HG03103 (cell line): ENCODE measurements around the gene KCNJ18.
"Not testable (repeated sequence)": the region's sequence is repeated elsewhere in the genome, so short reads cannot be mapped to it uniquely, and the experiment has no call there.

Source experiments
- ATAC-seq: cut with Tn5 transposase; IDR thresholded peaks from one replicate; pipeline ENCODE4 v1.9.1; 2021; ENCODE audit warnings: low read depth; ENCODE audit not compliant: unreplicated experiment

KCNJ18 gene

DNA sequence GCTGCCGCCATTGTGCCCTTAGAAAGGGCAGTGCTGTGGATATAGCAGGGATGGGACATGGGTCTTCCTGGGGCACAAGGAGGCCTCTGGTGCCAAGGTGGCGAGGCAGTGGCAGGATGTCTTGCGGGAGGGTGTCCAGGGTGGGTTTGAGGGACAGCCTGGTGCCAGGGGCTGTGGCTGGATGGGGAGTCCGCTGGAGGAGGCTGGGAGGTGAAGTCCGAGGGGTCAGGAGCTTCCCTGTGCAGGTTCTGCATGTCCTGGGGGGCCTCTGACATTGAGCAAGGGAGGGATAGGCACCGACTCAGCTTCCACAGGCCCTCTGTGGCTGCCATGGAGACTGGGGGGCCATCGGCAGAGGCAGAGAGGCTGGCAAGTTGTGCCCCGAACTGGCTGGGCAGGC, 9.7 kb downstream of the KCNJ18 start:
- not testable (repeated sequence) for ATAC-seq

DNA sequence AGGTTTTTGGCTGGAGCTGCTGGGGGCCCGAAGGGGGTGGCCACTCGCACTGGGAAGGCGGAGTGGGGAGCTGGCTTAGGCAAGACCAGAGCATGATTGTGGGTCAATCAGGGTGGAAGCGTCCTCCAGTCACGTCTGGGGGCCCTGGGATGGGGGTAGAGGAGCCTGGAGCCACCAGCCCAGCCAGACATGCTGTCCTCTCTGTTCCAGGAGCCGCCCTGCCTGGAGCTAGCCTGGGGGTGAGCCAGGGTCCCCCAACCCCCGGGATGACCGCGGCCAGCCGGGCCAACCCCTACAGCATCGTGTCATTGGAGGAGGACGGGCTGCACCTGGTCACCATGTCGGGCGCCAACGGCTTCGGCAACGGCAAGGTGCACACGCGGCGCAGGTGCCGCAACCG, 10.2 kb downstream of the KCNJ18 start:
- ATAC-seq: not testable (repeated sequence)

- not testable (repeated sequence) for ATAC-seq
Measured at GRCh38 chr17:21702940-21703640, 10.8 kb downstream of the KCNJ18 start.

- not testable (repeated sequence) for ATAC-seq
Measured at GRCh38 chr17:21703891-21704872, 11.9 kb downstream of the KCNJ18 start.

- no peak for ATAC-seq
Measured at GRCh38 chr17:21705021-21705601, 12.8 kb downstream of the KCNJ18 start.

DNA sequence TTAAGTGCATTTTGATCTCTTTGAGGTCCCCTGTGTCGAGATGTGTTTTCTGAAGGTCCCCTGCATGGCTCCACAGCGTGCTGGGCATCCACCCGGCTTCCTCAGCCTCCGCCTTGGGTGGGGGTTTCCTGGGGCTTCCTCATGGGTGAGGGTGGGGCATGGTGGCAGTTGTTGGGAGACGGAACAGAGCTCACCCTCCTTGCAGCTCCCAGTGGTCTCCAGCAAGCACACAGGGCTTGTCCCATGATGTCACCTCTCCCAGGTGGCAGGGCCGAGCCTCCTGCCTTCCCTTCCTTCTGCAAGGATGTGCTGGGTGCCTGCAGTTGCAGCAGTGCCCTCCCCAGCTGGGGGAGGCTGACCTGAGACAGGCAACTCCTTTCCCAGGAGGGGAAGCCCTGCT, 13.4 kb downstream of the KCNJ18 start:
- ATAC-seq: not testable (repeated sequence)

GRCh38 chr17:21706546-21706945, 14.2 kb downstream of the KCNJ18 start:
- not testable (repeated sequence) for ATAC-seq

- ATAC-seq: not testable (repeated sequence)
Measured at GRCh38 chr17:21707131-21707530, 14.8 kb downstream of the KCNJ18 start.

DNA sequence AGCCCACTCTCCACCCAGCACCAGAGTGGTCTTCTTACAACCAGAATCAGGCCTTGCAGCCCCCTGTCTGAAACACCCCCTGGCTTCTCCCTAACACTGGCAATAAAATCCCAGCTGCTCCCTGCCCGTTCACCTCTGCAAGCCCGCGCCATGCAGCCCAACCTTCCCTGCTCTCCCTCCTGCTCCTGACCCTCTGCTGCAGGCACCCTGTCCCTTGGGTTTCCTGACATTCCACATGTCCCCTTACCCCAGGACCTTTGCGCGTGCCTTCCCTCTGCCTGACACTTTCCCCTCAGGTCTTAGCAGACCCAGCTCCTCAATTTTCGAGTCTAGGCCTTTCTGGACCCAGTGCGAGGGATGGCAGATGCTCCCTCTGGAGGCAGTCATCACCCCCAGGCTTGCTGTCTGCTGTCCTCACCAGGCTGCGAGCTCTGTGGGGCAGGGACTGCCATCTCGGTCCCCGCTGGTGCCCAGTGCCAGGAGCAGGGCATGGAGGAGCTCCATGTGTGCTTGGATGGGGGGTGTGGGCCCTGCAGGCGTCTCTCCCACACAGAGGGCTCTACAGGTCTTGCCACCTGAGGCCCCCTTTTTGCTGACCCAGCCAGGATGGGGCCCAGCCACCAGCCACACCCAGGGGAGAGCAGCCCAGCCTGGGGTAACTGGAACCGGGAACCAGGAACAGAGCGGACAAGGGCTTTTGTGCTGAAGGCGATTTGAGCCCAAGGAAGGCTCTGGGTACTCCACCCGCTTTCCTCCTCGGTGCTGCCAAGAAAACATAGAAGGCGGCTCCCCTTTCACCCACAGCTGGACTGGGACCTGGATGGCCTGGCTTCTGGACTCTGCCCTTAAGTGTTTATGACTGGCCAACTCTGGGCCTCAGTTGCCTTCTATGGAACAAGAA, 15.6 kb downstream of the KCNJ18 start:
- not testable (repeated sequence) for ATAC-seq

GRCh38 chr17:21708612-21709535, 16.6 kb downstream of the KCNJ18 start:
- ATAC-seq: not testable (repeated sequence)

DNA sequence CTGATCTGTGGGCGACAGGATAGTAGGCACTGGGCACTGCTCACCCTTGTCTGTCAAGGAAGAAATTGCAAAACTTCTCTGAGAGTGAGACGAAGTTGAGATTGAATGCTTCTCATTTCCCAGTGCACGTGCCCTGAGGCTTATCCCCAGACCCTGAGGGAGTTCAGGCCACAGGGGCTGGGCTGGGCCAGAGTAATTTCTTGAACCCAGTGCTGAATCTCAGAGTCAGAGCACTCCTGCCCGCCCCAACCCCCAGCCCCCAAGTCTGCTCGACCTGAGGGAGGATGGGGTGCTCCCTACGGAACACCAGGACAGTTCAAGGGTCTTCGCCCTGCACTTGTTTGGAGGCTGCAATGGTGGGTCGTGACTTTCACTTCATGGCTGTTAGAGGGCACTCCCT, 17.7 kb downstream of the KCNJ18 start:
- not testable (repeated sequence) for ATAC-seq

GRCh38 chr17:21710486-21710885, 18.2 kb downstream of the KCNJ18 start:
- not testable (repeated sequence) for ATAC-seq

DNA sequence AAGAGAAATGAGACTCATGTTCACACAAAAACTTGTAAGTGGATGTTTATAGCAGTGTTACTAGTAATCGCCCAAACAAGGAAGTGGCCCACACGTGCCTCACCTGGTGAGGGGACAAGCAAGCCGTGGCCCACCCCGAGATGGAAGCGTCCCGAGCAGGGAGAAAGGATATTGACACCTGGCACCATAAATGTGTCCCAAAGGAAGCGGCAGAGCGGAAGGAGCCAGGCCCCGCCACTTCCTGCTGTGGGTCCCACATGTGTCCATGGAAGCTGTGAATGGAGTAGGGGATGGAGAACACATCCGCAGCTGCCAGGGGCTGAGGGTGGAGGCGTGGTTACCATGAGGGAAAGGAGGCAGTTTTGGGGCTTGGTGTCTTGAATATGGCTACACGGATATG, 18.9 kb downstream of the KCNJ18 start:
- ATAC-seq: no peak

DNA sequence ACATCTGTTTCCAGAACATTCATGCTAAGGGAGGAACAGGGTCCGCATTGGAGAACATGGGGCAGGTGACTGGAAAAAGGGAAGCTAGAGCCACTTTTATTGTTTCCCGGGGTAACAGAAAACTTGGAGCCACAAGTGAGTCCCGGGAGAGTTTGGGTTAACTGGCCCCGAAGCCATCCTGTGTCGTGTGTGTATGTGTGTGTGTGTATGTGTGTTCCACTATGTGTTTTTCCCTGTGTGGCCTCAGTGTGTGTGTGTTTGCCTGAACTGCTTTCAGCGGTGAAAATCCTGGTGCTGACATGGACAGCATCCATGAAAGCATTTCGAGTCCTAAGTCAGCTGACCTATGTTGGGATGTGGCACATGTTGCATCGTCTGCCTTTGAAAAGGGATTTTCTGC, 20.7 kb downstream of the KCNJ18 start:
- not testable (repeated sequence) for ATAC-seq

DNA sequence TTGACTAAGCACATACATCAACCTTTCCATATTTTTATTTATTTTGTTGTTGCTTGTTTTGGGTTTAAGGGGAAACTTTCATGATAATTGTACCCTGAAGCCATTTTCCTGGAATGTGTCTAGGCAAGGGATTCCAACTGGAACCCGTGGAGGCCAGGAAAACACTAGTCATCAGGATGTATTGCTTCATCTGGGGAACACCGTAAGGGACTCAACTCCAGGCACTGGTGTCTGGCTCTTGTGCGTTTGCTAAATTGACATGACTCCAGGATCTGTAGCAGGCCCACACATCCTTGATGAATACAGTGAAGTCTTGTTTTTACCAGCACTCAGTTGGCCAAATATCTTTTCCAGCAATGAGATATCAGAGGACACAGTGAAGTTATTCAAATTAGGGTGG, 21.3 kb downstream of the KCNJ18 start:
- not testable (repeated sequence) for ATAC-seq

GRCh38 chr17:21714676-21715075, 22.4 kb downstream of the KCNJ18 start:
- ATAC-seq: not testable (repeated sequence)

GRCh38 chr17:21715877-21716276, 23.6 kb downstream of the KCNJ18 start:
- not testable (repeated sequence) for ATAC-seq

GRCh38 chr17:21718971-21719370, 26.6 kb downstream of the KCNJ18 start:
- not testable (repeated sequence) for ATAC-seq
